Stimulated activated CD8-positive, alpha-beta memory T cell treated with anti-CD3 and anti-CD28 coated beads, Interleukin-15, amount 100 ng/mL, for 1 hour (primary cell): ENCODE measurements around the gene MVB12B.

ENCODE experiments used
- DNase-seq: peaks from one replicate; pipeline ENCODE4 v3.0.0-alpha.2; 2020; ENCODE audit warnings: low read depth

MVB12B gene

DNA sequence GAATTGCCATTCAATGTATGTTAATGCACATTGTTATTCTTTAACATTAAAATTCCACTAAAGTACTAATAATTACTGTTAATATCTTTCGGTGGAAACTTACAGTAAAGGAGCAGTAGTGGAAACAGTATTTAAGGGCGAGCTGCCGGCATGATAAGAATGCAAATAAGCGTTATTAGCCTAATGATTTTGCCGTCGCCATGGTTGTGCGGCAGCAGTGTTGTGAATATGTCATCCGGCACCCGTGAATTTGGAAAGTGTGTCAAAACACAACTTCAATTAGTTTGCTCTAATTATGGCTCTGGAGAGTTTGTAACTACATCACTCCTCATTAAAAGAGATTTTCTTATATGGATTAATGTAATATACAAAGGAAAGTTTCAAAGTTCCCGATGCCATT is 81.4 kb downstream of the MVB12B start:
- no peak for DNase-seq

DNA sequence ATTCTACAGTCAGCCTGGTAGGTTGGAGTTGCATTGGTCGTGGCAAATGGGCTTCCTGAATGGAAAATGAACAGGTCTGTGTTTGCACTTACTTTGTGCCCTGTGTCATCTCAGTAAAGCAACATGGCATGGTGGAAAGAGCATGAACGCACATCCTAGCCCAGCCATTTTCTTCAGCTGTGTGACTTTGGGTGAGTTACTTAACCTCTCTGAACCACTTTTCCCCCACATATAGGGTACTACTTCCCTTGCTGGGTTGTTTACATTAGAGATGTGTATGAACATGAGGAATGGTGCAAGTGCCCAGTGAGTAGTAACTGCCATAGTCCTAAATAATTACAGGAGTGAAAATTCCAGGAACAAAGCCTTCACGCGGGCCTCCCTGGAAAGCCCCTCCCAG is 83.6 kb downstream of the MVB12B start:
- DNase-seq: no peak

GRCh38 chr9:126411225-126411947 is 84.8 kb downstream of the MVB12B start:
- DNase-seq: no peak

DNA sequence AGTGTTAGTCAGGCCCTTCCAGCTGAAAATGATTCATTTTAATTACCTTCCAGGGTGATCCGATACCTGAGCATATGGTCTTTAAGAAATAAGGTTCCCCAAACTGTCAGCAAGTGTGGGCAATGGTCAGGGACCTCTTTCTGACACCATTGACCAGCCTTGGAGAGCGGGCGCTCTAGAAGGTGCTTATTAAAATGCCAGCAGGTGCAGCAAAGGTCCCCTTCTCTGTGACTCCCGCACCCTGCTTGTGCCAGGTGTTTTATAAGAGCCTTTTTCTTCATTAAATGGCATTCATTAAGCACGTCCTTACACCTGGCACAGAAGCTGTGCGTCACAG is 85.3 kb downstream of the MVB12B start:
- DNase-seq: no peak

- DNase-seq: no peak
Observed at GRCh38 chr9:126412905-126413304, 86.3 kb downstream of the MVB12B start.

DNA sequence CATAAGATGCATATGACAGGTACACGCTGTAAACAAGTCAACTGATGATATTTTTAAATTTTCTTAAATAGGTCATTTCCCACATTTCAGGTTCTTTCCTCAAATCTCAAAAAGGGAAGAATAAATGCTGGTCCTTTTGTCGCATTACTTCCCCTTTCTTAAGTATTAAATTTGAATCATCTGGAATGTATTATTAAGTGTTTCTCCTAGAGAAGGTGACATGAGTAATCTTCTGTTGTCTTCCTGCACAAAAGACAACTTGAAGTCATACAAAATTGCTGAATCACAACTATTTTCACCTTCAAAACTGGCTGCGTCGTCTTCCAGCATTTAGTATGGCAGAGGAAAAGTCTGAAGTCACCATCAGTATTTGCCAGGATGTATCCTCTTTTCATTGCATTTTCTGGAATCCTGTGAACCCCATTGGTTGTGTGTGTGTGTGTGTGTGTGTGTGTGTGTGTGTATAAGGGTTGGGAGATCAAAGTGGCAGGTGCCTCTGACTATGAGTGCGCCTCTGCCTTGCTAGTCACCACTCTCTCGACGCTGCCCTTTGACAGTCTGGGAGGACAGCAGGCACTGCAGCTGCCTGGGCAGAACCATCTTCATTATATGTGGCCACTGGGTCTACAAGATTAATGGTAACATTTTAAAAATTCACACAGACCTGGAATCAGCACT is 86.9 kb downstream of the MVB12B start:
- DNase-seq: no peak

DNA sequence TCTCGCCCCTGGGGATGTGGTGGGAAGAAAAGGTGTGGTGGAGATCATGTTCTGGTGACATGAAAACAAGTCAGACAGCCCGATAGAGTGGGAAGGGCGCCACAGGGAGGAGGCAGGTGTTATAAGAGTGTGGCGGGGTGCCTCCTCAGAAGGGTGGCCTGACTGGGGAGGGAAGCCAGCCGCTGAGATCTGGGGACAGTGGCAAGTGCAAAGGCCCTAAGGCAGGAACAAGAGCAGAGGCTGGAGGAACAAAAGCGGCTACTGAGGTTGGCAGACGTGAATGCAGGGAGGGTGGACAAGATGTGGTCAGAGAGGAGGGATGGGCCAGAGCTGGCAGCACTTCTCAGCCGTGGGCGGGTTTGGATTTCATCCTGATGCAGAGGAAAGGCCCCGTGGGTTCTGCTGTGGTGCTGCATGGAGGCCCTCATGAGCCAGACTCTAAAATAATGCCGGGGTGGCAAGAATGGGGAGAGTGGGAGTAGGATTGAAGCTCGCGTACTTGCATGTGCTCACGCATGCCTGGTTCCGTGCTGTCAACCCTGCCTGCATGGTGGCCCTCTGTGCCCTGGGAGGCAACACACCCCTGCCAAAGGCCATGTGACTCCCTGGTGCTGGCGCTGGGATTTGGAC is 89.2 kb downstream of the MVB12B start:
- no peak for DNase-seq

DNA sequence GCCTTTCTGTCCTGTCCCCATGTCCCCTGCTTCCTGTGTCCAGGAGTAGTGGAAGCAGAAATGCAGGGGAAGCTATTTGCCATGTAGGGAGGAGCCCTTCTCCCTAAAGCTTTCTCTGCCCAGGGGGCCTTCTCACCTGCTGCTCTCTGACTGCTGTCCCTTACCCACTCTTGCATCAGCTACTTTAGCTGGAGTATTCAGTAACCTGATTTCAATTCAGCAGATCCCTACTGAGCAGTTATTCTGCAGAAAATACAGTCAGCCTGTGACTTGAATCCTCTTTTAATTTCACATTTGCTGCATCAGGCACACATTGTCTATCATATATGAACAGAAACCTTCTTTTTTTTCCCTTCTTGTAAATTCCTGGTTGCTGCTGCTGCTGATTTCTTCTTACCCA is 90.4 kb downstream of the MVB12B start:
- no peak for DNase-seq

GRCh38 chr9:126417684-126418083 is 91.1 kb downstream of the MVB12B start:
- no peak for DNase-seq

DNA sequence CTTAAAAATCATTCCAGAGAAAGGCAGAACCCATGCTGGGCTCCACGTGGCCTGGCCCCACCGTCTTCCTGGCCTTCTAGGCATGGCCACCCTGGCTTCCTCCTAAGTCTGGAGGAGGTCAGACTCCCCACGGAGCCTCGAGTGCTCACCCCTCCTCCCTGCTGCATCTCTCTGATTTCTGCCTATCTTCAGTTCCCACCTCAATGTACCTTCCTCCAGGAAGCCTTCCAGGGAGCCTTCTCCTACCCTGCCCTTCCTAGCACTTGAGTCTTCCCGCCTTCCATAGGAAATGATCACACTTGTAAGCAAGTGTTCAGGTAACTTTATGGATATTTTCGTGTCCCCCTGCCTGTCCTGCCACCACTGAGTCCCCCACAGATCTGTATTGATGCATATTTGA is 92.0 kb downstream of the MVB12B start:
- no peak for DNase-seq

GRCh38 chr9:126419475-126419874 is 92.8 kb downstream of the MVB12B start:
- DNase-seq: no peak

- DNase-seq: no peak
Observed at GRCh38 chr9:126420135-126420534, 93.5 kb downstream of the MVB12B start.

DNA sequence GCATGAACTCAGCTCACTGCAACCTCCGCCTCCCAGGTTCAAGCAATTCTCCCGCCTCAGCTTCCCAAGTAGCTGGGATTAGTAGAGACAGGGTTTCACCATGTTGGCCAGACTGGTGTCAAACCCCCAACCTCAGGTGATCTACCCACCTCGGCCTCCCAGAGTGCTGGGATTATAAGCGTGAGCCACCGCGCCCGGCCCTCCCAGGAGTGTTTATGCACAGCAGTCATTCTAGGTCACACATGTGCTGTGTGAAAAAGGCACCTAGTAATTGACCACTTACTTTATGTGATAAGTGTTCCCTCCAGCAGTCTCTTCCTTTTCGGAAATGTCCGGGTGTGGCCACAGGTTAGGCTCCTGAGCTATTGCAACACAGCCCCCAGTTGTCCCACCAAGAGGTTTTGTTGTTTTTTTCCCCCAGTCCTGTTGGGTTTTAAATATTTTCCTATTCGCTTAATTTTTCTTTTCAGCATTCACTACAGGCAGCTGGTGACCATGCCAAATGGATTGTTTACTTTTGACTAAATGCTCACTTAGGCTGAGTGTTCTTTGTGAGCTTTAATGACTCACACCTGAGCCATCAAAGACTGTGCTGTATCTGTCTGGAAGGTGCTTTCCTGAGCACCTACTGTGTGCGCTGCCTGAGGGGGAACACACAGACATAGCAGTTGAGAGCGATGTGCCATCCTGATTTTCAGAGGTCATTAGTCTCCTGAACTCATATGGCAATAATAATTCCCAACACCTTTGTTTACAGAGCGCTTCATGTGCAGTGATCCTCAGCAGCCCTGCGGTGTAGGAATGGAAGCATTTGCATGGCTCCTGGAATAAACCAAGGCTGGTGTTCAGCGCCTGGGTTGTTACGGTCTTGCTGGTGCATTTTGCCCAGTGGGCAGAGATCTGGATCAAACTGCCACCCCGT is 94.3 kb downstream of the MVB12B start:
- DNase-seq: no peak

GRCh38 chr9:126421567-126422428 is 95.2 kb downstream of the MVB12B start:
- DNase-seq: no peak

GRCh38 chr9:126423142-126423915 is 96.7 kb downstream of the MVB12B start:
- no peak for DNase-seq

- no peak for DNase-seq
Observed at GRCh38 chr9:126423916-126424185, 97.2 kb downstream of the MVB12B start.

GRCh38 chr9:126424511-126424910 is 97.9 kb downstream of the MVB12B start:
- no peak for DNase-seq

DNA sequence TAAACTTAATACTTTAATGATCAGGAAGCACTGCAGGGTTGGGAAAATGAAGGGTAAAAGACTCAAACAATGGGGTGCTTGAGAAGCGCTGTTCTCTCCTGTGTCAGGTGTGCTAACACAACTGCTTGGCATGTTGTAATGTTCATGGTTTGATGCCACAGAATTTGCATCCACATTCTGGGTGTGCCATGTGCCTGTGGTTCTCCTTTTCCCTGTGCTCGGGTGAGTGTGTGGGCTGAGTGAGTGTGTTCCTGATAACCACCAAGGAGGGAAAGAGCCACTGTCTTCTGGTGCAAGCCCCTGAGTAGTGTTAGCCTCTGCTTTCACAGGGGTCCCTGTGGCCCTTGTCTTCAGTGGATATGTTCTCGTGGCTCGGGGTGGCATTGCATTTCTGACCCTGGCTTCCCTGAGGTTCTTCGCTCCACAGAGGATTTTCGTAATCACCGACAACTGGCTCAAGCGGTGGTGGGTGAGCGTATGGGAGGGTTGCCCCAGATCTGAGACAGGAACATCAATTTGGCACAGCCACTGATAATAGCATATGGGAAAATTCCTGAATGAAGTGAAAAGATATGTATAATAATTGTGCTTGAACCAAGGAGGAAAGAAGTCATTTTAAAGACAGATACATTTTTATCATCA is 102.0 kb downstream of the MVB12B start:
- DNase-seq: no peak

GRCh38 chr9:126429190-126429589 is 102.6 kb downstream of the MVB12B start:
- no peak for DNase-seq

- DNase-seq: no peak
Observed at GRCh38 chr9:126430124-126430523, 103.5 kb downstream of the MVB12B start.
